Measurements from ENCODE around the gene CYP4F11.
"Not testable (repeated sequence)": the region's sequence is repeated elsewhere in the genome, so short reads cannot be mapped to it uniquely, and the experiment has no call there.

Gene CYP4F11

DNA sequence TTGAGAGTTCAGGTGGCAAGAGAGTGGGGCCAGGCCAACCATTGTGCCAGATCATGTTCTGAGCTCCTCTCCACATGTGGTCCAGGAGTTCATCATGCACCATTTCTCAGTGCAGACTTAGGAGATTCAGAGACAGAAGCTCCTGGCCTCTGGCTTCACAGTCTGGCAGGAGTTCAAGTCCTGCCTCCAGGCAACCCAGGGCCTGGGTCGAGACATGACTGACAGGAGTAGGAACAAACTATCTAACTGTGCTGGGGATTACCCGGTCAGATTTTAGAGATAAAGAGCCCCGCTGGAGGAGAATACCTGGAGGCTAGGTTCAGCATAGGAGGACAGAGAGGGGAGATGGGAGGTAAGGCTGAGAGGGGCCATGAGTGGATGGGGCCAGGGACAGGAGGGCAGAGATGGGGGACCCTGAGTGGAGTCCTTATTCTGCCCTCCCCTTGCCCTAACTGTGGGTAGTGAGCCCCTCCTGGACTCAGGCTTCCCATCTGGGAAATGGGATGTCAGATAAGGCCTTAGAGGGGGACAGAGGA lies 906 bp upstream of the CYP4F11 start:
- Histone ChIP-seq H3K4me2 (ENCODE audit: low read depth, low read length) (no peak overlapping the region), H3K9me3 (replicated peaks; ENCODE audit: insufficient read depth, low read length) (no peaks in the 10 kb centered on the region)
- no peak for DNase-seq

DNA sequence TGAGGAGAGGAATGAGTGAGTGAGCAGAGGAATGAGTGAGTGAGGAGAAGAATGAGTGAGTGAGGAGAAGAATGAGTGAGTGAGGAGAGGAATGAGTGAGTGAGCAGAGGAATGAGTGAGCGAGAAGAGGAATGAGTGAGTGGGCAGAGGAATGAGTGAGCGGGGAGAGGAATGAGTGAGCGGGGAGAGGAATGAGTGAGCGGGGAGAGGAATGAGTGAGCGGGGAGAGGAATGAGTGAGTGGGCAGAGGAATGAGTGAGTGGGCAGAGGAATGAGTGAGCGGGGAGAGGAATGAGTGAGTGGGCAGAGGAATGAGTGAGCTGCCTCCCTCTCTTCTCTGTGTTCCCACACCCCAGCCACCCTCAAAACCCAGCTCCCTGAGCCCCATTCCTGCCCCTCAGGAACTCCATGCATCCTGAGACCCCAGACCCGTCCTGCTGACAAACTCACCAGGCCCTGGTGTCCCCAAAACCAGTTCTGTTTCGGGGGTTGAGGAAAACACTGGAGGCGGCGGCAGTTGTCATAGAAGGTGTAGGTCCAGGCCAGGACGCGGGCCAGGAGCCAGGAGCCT lies 483 bp downstream of the CYP4F11 start:
- H3K4me1 ChIP-seq (ENCODE audit: low read length); H3K9me3 ChIP-seq (replicated peaks; ENCODE audit: insufficient read depth, low read length); H3K9me2 ChIP-seq (replicated peaks; ENCODE audit: insufficient read depth, low read length); H2AFZ ChIP-seq (ENCODE audit: low read length); H3F3A ChIP-seq (ENCODE audit: insufficient read depth, low read length); H3K4me2 ChIP-seq (ENCODE audit: low read depth, low read length); H3K79me2 ChIP-seq (ENCODE audit: low read length); H3K9ac ChIP-seq (ENCODE audit: low read length); H3K4me3 ChIP-seq (ENCODE audit: low read length); H4K20me1 ChIP-seq (ENCODE audit: insufficient read depth, low read length); H3K27ac ChIP-seq (ENCODE audit: low read length); DNase-seq; H3K36me3 ChIP-seq (replicated peaks; ENCODE audit: insufficient read depth, low read length): not testable (repeated sequence)
- peaks cover 52% of the 10 kb centered on the region for H3K27me3 ChIP-seq (replicated peaks; ENCODE audit: insufficient read depth, low read length)

More for the DNA sequence above, 906 bp upstream of the CYP4F11 start:
- Histone ChIP-seq H2AFZ (ENCODE audit: low read length) (no peak overlapping the region), H3K36me3 (replicated peaks; ENCODE audit: insufficient read depth, low read length) (no peaks in the 10 kb centered on the region), H4K20me1 (ENCODE audit: insufficient read depth, low read length) (no peaks in the 10 kb centered on the region), H3K9me2 (replicated peaks; ENCODE audit: insufficient read depth, low read length) (no peaks in the 10 kb centered on the region), H3K4me3 (ENCODE audit: low read length) (no peak overlapping the region), H3K27ac (ENCODE audit: low read length) (no peak overlapping the region), H3K9ac (ENCODE audit: low read length) (no peak overlapping the region), H3K27me3 (replicated peaks; ENCODE audit: insufficient read depth, low read length) (peaks cover 49% of the 10 kb centered on the region), H3F3A (ENCODE audit: insufficient read depth, low read length) (no peaks in the 10 kb centered on the region), H3K4me1 (ENCODE audit: low read length) (no peaks in the 10 kb centered on the region), H3K79me2 (ENCODE audit: low read length) (no peaks in the 10 kb centered on the region)
- no peak for TF ChIP-seq EZH2phosphoT487 (IDR thresholded peaks at IDR 0.05; ENCODE audit: low read length)
- no peak for TF ChIP-seq CTCF (IDR thresholded peaks at IDR 0.05; ENCODE audit: low read length)
- no peak for TF ChIP-seq EZH2 (optimal IDR thresholded peaks at IDR 0.05; ENCODE audit: low read depth, low read length)

- H3K9me2 ChIP-seq (replicated peaks; ENCODE audit: insufficient read depth, low read length), result no peaks in the 10 kb centered on the region
- no peaks in the 10 kb centered on the region for H4K20me1 ChIP-seq (ENCODE audit: insufficient read depth, low read length)
- no peaks in the 10 kb centered on the region for H3K36me3 ChIP-seq (replicated peaks; ENCODE audit: insufficient read depth, low read length)
- no peak for TF ChIP-seq CTCF (IDR thresholded peaks at IDR 0.05; ENCODE audit: low read length)
- TF ChIP-seq EZH2 (optimal IDR thresholded peaks at IDR 0.05; ENCODE audit: low read depth, low read length), result no peak
- no peak for TF ChIP-seq EZH2phosphoT487 (IDR thresholded peaks at IDR 0.05; ENCODE audit: low read length)
- H3K4me3 ChIP-seq (ENCODE audit: low read length), result no peak overlapping the region
- H3F3A ChIP-seq (ENCODE audit: insufficient read depth, low read length), result no peaks in the 10 kb centered on the region
- no peak for DNase-seq
- H3K4me2 ChIP-seq (ENCODE audit: low read depth, low read length), result no peak overlapping the region
- no peak overlapping the region for H3K9ac ChIP-seq (ENCODE audit: low read length)
- H3K27me3 ChIP-seq (replicated peaks; ENCODE audit: insufficient read depth, low read length), result peaks cover 81% of the 10 kb centered on the region
- no peaks in the 10 kb centered on the region for H3K9me3 ChIP-seq (replicated peaks; ENCODE audit: insufficient read depth, low read length)
- H3K27ac ChIP-seq (ENCODE audit: low read length), result no peak overlapping the region
- no peaks in the 10 kb centered on the region for H3K79me2 ChIP-seq (ENCODE audit: low read length)
- no peaks in the 10 kb centered on the region for H3K4me1 ChIP-seq (ENCODE audit: low read length)
- H2AFZ ChIP-seq (ENCODE audit: low read length), result no peak overlapping the region
Measured at GRCh38 chr19:15928321-15928720, 6.0 kb downstream of the CYP4F11 start.

- H3K27me3 ChIP-seq (replicated peaks; ENCODE audit: insufficient read depth, low read length), result peaks cover 97% of the 10 kb centered on the region
- no peak overlapping the region for H3K4me3 ChIP-seq (ENCODE audit: low read length)
- no peaks in the 10 kb centered on the region for H3K9me2 ChIP-seq (replicated peaks; ENCODE audit: insufficient read depth, low read length)
Measured at GRCh38 chr19:15926484-15926883, 7.8 kb downstream of the CYP4F11 start.

More at GRCh38 chr19:15926484-15926883, 7.8 kb downstream of the CYP4F11 start:
- Histone ChIP-seq H3F3A (ENCODE audit: insufficient read depth, low read length) (no peaks in the 10 kb centered on the region), H3K9me3 (replicated peaks; ENCODE audit: insufficient read depth, low read length) (no peaks in the 10 kb centered on the region), H3K27ac (ENCODE audit: low read length) (no peak overlapping the region), H3K9ac (ENCODE audit: low read length) (no peak overlapping the region), H3K36me3 (replicated peaks; ENCODE audit: insufficient read depth, low read length) (no peaks in the 10 kb centered on the region), H3K4me1 (ENCODE audit: low read length) (no peaks in the 10 kb centered on the region), H3K79me2 (ENCODE audit: low read length) (no peaks in the 10 kb centered on the region), H4K20me1 (ENCODE audit: insufficient read depth, low read length) (no peaks in the 10 kb centered on the region), H3K4me2 (ENCODE audit: low read depth, low read length) (no peak overlapping the region), H2AFZ (ENCODE audit: low read length) (no peak overlapping the region)
- no peak for DNase-seq
- TF ChIP-seq EZH2phosphoT487 (IDR thresholded peaks at IDR 0.05; ENCODE audit: low read length), result no peak
- TF ChIP-seq EZH2 (optimal IDR thresholded peaks at IDR 0.05; ENCODE audit: low read depth, low read length), result no peak
- no peak for TF ChIP-seq CTCF (IDR thresholded peaks at IDR 0.05; ENCODE audit: low read length)
